Fibroblast of mammary gland (primary cell): ENCODE measurements around the gene TMEM267.
"Not testable (repeated sequence)": the region's sequence is repeated elsewhere in the genome, so short reads cannot be mapped to it uniquely, and the experiment has no call there.

Source experiments
- DNase-seq: peaks from one replicate; pipeline ENCODE4 v3.0.0-alpha.2; 2010; ENCODE audit warnings: low read depth
- H3K4me3 ChIP-seq: 2 replicates; pipeline ENCODE4 v1.5.1; 2011; ENCODE audit warnings: low read depth, mild to moderate bottlenecking, low read length, moderate library complexity; ENCODE audit not compliant: control insufficient read depth
- CTCF ChIP-seq: conservative IDR thresholded peaks from 2 replicates; pipeline ENCODE4 v1.5.1; 2011; ENCODE audit warnings: low read depth, low read length, inconsistent platforms; ENCODE audit not compliant: control insufficient read depth, insufficient read depth

TMEM267 gene

GRCh38 chr5:43456556-43456955, 27.1 kb downstream of the TMEM267 start:
- DNase-seq, result no peak
- TF ChIP-seq CTCF, result no peak
- H3K4me3 ChIP-seq, result no peak overlapping the region

DNA sequence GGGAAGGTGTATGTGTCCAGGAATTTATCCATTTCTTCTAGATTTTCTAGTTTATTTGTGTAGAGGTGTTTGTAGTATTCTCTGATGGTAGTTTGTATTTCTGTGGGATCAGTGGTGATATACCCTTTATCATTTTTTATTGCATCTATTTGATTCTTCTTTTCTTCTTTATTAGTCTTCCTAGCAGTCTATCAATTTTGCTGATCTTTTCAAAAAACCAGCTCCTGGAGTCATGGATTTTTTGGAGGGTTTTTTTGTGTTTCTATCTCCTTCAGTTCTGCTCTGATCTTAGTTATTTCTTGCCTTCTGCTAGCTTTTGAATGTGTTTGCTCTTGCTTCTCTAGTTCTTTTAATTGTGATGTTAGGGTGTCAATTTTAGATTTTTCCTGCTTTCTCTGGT, 42.1 kb downstream of the TMEM267 start:
- not testable (repeated sequence) for DNase-seq, H3K4me3 ChIP-seq

GRCh38 chr5:43437062-43437660, 46.5 kb downstream of the TMEM267 start:
- no peak for DNase-seq
- TF ChIP-seq CTCF, result no peak
- no peak overlapping the region for H3K4me3 ChIP-seq

DNA sequence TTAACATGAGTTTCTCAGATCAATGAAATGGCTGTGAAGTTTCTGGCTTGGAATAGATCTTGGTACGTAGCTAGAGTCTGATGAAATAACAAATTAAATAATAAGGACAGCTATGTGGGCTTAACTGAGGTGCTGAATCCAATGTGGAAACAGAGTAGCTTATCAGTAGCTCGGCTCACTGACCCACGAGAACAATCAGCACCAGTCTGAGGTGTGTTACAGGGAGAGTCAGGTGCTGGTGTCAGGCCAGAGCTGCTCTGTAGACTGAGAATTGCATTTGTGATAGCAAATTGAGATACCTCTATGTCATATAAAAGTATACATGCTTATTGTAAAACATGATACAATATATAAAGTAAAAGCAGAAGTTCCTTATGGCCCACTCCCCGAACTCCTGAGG, 50.3 kb downstream of the TMEM267 start:
- DNase-seq, result no peak
- no peak overlapping the region for H3K4me3 ChIP-seq
- no peak for TF ChIP-seq CTCF

DNA sequence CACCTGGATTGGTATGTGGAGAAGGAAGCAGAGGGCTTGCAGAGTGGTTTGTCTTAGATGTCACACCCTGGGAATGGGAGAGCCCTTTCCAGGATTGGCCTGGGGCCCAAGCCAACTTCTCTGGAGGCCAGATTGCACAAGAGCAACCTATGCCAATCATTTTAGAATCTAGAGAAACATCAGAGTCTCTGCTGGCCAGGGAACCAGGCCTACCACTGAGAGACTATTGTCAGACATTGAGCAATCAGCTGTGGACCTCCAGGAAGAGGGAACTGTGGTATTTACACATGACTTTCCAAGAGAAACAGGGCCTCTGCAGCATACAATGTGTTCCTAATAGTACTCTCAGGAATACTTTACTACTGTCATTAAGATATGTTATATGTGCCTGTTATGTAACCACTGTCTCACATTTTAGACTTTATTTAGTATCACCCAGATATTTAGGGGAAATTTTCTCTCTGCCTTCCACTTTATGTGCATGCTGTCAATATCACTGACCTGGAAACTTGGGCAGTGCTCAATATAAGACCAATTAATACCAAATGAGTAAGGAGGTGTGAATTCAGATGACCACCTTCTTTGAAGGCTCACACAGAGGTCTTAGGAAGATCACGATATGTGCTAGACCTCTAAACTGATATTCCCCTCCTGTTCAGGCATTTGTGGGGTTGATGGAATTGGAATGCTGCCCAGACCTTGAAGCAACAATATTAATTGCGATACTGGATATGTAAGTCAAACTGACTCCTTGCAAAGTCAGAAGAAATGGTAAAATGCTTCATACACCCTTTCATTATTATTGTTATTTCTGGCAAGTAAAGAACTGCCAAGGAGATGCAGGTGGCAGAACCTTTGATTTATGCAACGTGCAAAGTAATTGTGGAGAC, 50.9 kb downstream of the TMEM267 start:
- TF ChIP-seq CTCF, result no peak
- H3K4me3 ChIP-seq, result no peak overlapping the region
- peak; percentile 86 for DNase-seq

- DNase-seq, result no peak
- H3K4me3 ChIP-seq, result no peak overlapping the region
- TF ChIP-seq CTCF, result no peak
Observed at GRCh38 chr5:43429706-43430105, 54.0 kb downstream of the TMEM267 start.

DNA sequence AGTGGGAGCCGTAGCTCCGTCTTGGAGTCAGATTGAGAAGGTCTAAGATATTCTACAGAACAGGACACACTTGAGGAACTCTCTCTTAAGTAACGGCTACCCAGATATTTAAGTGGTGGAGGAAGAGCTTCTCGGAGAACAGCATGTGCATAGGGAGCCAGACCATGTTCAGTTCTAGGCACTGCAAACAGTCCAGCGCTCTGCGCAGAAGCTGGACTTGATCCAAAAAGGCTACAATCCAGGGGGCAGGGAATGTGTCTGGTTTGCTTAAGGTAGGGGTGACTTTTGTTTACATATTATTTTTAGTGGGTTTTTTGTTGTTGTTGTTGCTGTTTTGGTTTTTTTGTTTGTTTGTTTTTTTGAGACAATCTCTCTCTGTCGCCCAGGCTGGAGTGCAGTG, 54.6 kb downstream of the TMEM267 start:
- DNase-seq, result no peak
- H3K4me3 ChIP-seq, result no peak overlapping the region
- TF ChIP-seq CTCF, result no peak
